Measurements from ENCODE around the gene CCND1. TPM values are rescaled to one million over a fixed set of nuclear protein-coding genes. Genes with fewer than 3 reads are reported as not detected.

The CCND1 gene
- total and polyA plus RNA-seq, 9 of the 15 experiments (the other 6 are each of a cell fraction or from before 2014, with no cell fraction given) = 0.04 to 23.3 (median 3.8) TPM

DNA sequence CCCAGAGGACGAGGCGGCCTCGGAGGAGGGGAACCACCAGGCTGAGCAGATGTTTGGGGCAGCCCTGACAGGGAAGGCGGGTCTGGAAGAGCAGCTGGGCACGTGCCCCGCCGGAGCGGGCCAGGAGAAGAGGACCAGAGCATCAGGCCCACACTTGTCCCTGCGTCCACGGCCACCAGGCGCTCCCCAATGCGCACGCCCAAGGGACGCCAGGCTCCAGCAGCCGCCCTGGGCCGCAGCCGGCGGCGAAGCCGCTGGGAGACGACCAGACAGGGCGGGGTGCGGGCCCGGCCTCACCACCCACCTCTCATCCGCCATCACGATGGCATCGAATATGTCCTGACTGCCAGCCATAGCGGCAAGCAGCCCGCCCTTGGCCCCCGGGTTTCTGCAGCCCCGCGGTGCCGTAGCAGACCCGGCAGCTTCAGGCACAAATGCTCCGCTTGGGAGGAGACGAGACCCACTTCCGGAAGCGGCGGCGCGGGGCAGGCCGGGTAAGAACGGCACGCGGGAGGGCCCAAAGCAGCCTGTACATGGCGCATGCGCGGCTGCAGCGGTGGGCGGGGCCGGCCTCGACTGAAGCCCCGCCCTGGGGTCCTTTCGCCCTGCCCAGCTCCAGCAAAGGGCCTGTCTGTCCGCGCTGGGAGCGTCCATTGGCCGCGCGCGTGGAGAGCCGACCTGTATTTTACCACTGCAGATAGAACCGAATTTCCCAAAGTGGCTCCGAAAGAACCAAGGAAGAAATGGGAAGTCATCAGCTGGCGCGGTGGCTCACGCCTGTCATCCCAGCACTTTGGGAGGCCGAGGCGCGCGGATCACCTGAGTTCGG is 34.1 kb downstream of the CCND1 start, which contains the start of gene LTO1 (continued):
- TF ChIP-seq, protein P1, sequence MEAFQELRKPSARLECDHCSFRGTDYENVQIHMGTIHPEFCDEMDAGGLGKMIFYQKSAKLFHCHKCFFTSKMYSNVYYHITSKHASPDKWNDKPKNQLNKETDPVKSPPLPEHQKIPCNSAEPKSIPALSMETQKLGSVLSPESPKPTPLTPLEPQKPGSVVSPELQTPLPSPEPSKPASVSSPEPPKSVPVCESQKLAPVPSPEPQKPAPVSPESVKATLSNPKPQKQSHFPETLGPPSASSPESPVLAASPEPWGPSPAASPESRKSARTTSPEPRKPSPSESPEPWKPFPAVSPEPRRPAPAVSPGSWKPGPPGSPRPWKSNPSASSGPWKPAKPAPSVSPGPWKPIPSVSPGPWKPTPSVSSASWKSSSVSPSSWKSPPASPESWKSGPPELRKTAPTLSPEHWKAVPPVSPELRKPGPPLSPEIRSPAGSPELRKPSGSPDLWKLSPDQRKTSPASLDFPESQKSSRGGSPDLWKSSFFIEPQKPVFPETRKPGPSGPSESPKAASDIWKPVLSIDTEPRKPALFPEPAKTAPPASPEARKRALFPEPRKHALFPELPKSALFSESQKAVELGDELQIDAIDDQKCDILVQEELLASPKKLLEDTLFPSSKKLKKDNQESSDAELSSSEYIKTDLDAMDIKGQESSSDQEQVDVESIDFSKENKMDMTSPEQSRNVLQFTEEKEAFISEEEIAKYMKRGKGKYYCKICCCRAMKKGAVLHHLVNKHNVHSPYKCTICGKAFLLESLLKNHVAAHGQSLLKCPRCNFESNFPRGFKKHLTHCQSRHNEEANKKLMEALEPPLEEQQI (IDR thresholded peaks at IDR 0.05) = no peak
- TF ChIP-seq MTA2 (IDR thresholded peaks at IDR 0.05; ENCODE audit: low read depth) (no peak), CCNT2 (IDR thresholded peaks at IDR 0.05; ENCODE audit: borderline replicate concordance, extremely low read depth, insufficient read length, low read depth, low read length) (peak; percentile 80), KDM4B (IDR thresholded peaks at IDR 0.05; ENCODE audit: borderline replicate concordance in 2 of 2, low read depth in 1 of 2) (no peak; a peak in 1 of 4 replicates), ETV5 (CRISPR knock-in tag; IDR thresholded peaks at IDR 0.05; ENCODE audit: low read depth) (peak; percentile 93), PTBP1 (IDR thresholded peaks at IDR 0.05; ENCODE audit: low read depth, low read length) (no peak), ZNF274 (IDR thresholded peaks at IDR 0.05; ENCODE audit: borderline replicate concordance, low read depth, low read length) (no peak), RBM15 (IDR thresholded peaks at IDR 0.05; ENCODE audit: insufficient read depth, low read length) (no peak), HNRNPH1 (optimal IDR thresholded peaks at IDR 0.05; ENCODE audit: low read depth, low read length) (no peak), ZNF143 (CRISPR knock-in tag; IDR thresholded peaks at IDR 0.05) (peak; percentile 89), RCOR1 (IDR thresholded peaks at IDR 0.05; ENCODE audit: borderline replicate concordance in 1 of 2, low read depth in 2 of 2, low read length in 2 of 2) (no peak), TEAD2 (tag; IDR thresholded peaks at IDR 0.05) (no peak), SETDB1 (IDR thresholded peaks at IDR 0.05; ENCODE audit: low read length) (no peak), KDM5B (IDR thresholded peaks at IDR 0.05; ENCODE audit: insufficient replicate concordance, low read depth, low read length) (peak; percentile 44)
- TF ChIP-seq, protein P2, sequence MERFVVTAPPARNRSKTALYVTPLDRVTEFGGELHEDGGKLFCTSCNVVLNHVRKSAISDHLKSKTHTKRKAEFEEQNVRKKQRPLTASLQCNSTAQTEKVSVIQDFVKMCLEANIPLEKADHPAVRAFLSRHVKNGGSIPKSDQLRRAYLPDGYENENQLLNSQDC (CRISPR knock-in tag; IDR thresholded peaks at IDR 0.05) = no peak
- TF ChIP-seq, protein P3, sequence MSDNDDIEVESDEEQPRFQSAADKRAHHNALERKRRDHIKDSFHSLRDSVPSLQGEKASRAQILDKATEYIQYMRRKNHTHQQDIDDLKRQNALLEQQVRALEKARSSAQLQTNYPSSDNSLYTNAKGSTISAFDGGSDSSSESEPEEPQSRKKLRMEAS (CRISPR knock-in tag; IDR thresholded peaks at IDR 0.05) = peak; percentile 64
- TF ChIP-seq, protein P4, sequence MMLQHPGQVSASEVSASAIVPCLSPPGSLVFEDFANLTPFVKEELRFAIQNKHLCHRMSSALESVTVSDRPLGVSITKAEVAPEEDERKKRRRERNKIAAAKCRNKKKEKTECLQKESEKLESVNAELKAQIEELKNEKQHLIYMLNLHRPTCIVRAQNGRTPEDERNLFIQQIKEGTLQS (IDR thresholded peaks at IDR 0.05) = no peak
- TF ChIP-seq, protein P4 (CRISPR knock-in tag; conservative IDR thresholded peaks at IDR 0.05) = 0 out of 2 replicates have a peak, but pooled peaks have one; percentile 41
- TF ChIP-seq, protein P5, sequence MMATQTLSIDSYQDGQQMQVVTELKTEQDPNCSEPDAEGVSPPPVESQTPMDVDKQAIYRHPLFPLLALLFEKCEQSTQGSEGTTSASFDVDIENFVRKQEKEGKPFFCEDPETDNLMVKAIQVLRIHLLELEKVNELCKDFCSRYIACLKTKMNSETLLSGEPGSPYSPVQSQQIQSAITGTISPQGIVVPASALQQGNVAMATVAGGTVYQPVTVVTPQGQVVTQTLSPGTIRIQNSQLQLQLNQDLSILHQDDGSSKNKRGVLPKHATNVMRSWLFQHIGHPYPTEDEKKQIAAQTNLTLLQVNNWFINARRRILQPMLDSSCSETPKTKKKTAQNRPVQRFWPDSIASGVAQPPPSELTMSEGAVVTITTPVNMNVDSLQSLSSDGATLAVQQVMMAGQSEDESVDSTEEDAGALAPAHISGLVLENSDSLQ (IDR thresholded peaks at IDR 0.05) = peak; percentile 75
- TF ChIP-seq, protein P6, sequence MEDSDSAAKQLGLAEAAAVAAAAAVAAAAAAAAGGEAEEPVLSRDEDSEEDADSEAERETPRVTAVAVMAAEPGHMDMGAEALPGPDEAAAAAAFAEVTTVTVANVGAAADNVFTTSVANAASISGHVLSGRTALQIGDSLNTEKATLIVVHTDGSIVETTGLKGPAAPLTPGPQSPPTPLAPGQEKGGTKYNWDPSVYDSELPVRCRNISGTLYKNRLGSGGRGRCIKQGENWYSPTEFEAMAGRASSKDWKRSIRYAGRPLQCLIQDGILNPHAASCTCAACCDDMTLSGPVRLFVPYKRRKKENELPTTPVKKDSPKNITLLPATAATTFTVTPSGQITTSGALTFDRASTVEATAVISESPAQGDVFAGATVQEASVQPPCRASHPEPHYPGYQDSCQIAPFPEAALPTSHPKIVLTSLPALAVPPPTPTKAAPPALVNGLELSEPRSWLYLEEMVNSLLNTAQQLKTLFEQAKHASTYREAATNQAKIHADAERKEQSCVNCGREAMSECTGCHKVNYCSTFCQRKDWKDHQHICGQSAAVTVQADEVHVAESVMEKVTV (CRISPR knock-in tag; IDR thresholded peaks at IDR 0.05) = no peak
